ENCODE data around the gene F10.

F10 gene

DNA sequence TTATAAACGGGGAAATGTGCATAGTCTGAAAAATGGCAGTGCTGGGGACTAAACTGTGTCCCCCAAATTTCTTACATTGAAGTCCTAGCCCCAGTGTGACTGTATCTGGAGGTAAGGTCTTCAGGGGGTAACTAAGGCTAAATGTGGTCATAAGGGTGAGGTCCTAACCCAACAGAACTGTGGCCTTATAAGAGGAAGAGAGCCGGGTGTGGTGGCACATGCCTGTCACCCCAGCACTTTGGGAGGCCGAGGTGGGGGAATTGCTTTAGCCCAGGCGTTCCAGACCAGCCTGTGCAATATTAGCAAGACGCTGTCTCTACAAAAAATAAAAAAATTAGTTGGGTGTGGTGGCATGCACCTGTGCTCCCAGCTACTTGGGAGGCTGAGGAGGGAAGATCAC, 53.7 kb downstream of the F10 start:
- ATAC-seq: peak; percentile 53 to 72

DNA sequence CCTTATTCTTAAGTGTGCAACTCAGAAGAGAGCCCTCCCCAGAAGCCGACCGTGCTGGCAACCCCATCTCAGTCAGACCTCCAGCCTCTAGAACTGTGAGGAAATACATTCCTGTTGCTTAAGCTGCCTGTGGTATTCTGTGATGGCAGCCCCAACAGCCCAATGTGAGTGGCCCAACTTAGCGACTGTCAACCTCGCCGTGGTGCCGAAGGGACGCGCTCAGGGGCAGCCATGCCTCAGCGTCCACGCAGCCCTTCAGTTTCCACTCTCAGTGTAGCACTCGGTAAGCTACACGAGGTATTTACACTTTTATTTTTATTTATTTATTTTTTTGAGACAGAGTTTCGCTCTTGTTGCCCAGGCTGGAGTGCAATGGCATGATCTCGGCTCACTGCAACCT, 54.2 kb downstream of the F10 start:
- ATAC-seq: no peak

DNA sequence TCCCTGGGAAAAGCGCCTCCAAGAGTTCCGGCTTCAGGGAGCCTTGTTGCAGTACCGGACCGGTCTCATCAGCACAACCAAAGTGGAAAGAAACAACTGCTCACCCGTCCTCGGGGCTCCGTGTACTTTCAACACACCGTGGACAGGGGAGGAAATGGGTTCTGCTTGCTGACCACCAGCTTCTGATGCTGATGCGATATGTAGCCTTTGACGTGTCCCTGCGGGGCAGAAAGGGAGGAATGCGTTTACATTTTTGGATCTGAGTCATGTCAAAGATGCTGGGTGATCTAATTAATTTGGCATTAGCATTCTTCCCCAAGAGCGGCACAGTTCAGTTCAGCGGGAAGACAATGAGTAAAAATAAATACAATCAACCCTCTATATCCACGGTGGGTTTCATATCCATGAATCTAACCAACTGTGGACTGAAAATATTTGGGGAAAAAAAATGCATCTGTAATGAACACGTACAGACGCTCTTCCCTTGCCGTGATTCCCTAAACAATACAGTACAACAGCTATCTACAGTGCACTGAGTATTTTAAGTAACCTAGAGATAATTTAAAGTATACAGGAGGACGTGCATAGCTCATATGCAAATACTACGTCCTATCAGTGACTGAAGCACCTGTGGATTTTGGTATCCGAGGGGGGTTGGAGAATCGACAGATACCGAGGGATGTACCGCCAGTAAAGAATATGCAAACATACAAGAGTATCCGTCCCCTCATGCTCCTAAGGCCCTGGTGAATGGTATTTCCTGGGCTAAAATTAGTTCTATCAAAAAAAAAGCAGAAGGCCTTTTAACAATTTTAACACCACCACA, 55.7 kb downstream of the F10 start:
- ATAC-seq: no peak

DNA sequence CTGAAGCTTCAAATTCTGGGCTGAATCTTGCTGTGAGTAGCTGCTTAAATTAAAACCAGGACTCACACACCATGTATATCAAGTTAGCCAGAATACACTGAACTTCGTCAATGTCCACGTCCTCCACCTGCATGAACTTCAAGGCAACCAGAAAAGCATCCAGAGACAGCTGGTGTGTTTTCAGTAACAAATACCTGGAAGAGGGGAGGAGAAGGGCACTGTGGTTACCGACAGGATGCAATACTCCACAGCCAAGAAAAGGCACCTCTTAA, 56.2 kb downstream of the F10 start:
- ATAC-seq: no peak

DNA sequence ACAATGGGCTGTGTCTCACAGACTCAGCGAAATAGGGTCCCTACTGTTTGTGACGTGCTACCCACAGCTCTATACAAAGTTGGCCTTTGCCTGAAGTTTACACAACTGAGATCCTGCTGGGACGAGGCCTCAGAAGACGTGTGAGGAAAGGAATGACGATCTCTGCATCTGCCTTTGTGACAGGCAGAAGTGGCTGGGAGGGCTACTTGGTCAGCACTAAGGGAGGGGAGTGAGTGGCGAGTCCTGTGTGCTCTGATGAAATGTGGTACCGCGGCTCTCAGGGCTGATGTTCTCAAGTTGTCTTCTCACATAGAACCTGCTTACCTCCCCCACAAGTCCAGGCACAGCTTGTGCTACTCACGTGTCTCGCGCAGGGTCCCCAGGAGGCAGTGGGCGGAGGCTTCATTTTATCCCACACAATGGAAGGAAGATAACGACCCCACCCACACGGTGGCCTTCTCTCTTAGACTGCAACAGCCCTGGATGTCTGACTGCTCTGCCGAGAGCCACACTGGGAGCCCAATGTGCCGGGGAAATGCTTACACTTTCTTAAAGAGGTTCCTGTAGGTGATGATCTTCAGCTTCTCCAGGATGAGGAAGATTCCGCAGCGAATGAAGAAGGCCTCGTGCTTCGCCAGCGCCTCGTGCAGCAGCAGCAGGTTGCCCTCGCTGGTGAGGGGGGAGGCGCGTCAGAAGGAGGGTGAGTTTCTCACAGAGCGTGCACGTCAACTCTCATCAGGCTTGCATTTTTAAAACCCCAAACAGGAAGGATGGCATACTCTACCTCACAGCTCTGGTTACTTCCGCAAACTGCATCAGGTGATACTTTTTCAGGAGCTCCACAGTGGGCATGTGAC, 57.0 kb downstream of the F10 start:
- no peak for ATAC-seq

DNA sequence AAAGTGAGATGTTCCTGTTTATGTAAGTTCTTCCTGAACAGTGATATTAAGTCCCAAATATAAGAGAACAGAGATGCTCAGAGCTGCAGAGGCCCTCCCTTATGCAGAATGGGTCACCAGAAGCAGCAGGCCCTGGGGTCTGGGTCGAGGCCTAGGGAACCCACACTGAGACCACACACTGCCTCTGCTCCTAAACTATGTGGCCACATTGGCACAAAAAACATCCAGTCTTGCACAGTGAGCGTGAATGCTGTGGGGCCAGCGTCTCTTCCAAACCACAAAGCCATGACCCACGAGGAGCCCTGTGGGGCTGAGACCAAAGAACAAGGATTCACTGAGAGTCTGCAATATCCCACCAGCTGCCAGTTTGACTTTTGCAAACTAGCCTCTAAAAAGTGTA, 59.4 kb downstream of the F10 start:
- no peak for ATAC-seq

DNA sequence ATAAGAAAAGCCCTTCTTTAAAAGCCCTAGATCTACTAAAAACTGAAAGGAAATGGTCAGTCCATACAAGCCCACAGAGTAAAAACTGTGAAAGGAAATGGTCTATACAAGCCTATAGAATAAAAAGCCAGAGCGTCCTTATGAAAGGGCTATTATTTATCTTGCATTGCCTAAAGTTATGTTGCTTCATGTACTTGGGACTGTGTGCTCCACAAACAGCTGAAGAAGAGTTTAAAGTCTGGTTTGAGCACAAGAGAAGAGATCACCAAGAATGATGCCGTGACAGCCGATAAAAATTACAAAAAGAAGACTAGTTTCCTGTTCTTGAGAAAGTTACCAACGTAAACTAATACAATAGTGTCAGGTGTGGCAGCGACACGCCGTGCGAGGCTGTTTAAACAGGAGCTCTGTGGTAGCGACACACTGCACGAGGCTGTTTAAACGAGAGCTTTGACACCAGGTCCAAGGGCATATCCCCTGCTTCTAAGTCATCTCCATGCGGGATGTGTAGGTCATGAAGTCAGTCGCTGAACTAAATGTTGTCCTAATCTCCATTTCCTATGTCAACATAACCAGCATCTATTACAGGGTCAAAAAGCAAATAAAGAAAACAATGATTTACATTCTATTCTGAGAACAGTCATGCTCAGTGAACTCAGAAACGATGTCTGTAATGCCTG, 61.0 kb downstream of the F10 start:
- no peak for ATAC-seq

DNA sequence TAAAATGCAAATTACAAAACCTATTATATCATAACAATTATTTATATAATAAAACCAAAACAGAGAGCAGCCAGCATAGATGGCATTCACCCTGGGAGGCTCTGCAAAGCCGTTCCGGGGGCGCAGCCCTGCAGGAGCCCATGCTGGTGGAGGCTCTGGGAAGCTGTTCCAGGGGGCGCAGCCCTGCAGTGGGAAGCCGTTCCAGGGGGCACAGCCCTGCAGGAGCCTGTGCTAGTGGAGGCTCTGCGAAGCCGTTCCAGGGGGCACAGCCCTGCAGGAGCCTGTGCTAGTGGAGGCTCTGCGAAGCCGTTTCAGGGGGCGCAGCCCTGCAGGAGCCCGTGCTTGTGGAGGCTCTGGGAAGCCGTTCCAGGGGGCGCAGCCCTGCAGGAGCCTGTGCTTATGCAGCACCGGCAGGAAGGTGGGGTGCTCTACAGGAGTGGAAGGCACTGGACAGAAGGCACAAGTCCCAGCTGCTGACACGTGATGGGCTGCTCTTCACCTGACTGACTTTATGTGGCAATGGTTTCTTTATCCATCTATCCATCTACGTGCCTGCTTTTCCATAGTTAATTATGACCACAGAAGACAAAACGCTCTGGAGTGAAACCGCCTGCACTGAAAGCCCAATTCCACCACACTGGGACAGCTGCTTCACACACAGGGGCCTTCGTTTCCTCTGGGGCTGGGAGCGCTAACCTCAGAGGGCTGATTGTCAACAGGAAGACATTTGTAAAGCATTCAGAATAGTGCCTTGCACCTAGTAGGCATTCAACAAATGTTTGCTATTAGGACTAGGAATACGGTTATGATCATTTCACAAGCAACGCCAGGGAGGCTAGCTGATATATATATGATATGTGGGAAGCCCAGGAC, 62.2 kb downstream of the F10 start:
- ATAC-seq: no peak

DNA sequence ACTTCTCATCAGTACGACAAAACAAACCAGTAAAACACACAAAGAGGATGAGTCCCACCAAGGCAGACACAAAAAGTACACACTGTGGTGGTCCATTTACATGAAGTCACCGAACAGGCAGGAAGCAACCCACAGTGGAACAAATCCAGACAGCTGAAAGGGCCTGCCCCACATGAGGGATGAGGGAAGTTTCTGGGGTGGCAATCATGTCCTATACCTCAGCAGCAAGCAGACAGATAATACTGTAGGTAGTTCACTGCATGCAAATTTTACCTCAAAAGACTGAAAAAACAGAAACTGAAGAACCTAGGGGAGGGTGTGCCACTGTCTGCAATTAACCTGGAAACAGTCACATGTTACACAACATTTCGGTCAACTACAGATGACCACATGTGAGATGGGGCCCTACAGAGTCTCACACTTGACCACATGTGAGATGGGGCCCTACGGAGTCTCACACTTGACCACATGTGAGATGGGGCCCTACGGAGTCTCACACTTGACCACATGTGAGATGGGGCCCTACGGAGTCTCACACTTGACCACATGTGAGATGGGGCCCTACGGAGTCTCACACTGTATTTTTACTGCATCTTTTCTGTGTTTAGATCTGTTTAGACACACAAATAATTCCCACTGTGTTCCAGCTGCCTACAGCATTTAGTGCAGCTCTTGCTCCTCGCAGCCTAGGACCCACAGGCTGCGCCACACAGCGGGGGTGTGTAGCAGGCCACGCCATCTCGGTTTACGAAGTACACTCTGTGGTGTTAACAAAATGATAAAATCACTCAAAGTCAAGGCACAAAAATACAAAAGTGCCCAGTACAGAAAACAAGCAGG, 63.7 kb downstream of the F10 start:
- ATAC-seq: peak; percentile 44 to 54

DNA sequence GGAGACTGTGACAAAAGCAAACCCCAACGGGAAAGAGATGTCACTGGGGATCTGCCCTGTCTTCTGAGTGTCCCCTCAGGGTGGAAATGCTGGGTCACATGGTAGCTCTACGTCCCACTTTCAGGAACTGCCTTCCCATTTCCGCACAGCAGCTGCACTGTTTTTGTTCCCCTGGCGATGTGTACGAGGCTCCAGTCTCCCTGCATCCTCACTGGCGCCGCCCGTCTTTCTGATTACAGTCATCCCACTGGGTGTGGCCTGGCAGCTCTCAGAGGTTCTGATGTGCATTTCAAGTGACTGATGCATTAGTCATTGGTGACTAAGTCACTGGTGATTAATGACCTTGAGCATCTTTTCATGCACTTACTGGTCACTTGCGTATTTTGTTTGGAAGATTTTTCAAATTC, 64.7 kb downstream of the F10 start:
- ATAC-seq: peak; percentile 92 to 96

DNA sequence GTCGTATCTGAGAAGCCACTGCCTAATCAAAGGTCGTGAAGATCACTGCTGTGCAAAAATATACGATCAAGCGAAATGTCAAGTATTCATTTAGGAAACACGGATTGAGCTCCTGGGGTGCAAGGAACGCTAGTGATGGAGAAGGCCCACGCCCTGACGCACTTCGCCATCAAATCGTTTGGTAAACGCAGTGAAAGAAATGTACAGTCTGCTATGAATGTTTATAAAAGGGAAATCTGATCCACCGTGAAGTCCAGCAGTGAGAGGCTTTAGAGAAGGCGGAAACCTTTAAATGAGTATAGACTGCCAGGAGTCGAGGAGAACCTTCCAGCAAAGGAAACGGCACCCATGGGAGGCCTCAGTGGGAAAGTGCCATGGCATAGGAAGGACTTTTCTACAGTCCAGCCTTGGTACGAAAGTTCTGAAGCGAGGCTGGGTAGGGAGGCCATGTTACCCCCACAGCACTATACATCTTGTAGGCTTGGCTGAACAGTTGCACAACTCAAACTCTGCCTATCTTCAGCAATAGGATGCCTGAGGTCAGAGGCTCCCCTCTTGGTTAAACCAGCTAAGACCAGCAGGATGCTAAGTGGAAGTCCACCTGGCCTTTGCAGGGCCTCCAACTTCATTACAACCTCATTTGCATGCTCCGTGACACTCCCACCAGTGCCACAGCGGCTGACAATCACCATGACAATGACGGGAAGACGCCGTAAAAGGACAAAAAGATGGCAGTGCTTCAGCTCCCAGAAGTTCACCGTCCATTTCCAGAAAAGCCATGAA, 65.5 kb downstream of the F10 start:
- no peak for ATAC-seq

DNA sequence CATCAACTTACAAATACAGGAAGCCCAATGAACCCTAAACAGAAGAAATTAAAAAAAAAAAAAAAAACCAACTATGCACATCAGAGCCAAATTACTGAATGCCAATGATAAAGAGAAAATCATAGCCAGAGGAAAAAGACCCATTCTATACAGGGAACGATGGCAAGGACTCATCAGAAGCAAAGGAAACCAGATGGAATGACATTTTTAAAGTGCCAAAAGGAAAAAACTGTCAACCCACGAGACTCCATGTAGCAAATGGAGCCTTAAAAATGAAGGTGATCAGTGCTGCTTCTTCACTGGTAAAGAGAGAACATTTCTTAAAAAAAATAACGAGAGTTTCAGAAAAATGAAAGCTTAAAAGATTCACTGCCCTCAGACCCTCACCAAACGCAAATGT, 67.6 kb downstream of the F10 start:
- no peak for ATAC-seq

DNA sequence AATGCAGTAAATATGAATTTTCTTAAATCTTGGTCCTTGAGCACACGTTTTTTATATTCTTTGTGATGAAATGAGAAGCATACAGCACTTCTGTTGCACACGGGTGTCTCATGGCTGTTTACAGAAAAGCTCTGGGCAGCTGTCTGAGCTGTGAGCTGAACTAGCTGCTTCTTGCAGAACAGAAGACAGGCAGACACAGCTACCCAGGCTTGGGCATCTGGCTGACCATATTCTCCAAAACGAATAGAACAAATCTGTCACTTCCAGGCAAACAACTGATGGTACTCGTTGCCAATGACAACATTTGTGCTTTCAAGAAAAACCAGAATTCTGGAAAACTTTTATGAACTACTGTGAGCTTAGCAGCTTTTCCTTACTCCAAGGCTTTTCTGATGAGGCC, 69.7 kb downstream of the F10 start:
- ATAC-seq: no peak

DNA sequence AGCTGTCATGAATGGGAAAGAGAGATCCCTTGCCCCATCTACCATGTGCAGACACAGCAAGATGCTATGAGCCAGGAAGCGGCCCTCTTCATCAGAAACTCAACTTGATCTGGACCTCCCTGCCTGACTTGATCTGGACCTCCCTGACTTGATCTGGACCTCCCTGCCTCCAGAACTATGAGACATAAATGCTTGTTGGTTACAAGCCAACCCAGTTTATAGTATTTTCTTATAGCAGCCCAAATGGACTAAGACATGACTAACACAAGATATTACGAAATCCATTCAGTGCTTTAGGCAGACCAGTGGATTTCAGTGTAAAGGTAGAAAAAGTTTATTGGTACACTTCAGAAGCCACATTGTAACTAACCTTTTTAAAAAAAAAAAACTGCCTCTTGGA, 70.3 kb downstream of the F10 start:
- ATAC-seq: no peak

DNA sequence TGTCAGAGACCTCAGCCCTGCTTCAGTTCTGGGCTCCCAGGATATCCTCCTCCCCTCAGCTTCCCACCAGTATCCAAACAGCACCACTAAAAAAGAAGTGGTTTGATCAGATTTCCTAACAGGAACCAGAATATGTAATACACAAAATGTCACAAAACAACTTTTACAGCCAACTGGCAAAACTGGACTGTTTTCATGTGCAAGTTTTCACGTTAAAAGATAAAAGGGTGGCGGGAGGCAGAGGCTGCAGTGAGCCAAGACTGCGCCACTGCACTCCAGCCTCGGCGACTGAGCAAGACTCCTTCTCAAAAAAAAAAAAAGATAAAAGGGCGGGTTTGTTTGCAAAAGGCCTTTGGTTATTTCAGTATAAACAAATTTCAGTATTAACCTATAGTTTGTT, 72.8 kb downstream of the F10 start:
- ATAC-seq: no peak

DNA sequence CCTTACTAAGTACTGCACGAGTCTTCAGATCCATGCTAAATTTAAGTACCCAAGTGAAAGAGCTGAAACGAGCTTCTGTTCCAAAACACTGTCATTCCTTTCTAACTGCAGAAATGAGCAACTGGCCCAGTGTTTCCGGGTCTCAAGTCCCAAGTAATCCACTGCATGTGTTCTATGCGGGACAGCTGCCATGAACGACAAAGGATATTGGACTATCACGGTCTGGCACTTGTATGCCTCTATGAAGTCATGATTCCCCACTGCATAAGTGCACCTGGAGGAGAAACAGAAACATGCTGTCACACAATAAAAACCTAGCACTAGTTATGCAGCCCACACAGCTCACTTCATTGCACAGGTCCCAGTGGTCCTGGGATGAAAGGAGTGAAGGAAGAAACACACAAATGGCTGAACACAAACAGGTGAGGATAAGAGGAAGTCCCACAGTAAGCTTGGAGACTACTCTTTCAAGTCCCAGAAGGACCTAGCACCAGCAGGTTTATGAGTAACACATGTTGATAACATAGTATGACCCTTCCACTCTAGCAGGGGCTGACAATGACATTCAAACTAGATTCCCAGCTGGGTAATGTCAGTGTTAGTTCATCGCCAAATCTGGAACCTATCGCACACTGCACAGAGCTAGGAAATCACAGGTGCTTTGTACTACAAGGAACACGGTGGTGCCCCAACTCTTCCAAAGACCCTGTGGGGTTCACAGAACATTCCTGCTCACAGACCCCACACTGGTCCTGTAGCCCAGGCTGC, 74.6 kb downstream of the F10 start:
- no peak for ATAC-seq

Measured in activated CD4-positive, CD25-positive, alpha-beta regulatory T cell treated with anti-CD3 and anti-CD28 coated beads, Interleukin-2, amount 50 U/mL, for 24 hours (primary cell).